ENCODE results near the gene CSNK1A1.

DNA sequence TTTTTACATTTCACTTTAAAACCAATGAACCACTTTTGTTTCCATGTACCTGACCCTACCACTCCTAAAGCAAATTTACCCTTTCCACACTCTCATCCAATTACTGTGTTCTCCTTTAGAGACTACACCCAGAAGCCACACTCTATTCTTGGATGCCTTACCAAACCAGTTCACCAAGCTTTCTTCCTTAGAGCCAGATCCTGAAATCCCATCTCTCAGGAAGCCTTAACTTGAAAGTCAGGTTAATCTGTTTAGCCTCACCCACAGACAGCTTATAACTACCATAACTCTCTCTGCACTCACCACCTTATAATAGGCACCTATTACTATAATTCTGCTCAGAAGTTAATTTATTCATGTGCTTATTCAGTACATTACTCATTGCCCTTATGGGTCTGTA is 4.3 kb downstream of the CSNK1A1 start:
- TF ChIP-seq EZH2 (IDR thresholded peaks at IDR 0.05) (no peak), SRF (IDR thresholded peaks at IDR 0.05; ENCODE audit: low read depth) (no peak), POLR2A (IDR thresholded peaks at IDR 0.05; ENCODE audit: borderline replicate concordance, extremely low read depth, insufficient read depth, insufficient read length) (no peak), EZH2phosphoT487 (IDR thresholded peaks at IDR 0.05; ENCODE audit: borderline replicate concordance) (no peak), RAD21 (IDR thresholded peaks at IDR 0.05; ENCODE audit: low read depth) (no peak), POLR2AphosphoS5 (IDR thresholded peaks at IDR 0.05; ENCODE audit: low read depth, low read length) (peak; percentile 14; the same call in 1 of the 2 replicates), ELF1 (IDR thresholded peaks at IDR 0.05; ENCODE audit: borderline replicate concordance, low read depth) (no peak), YY1 (IDR thresholded peaks at IDR 0.05; ENCODE audit: extremely low read depth, insufficient replicate concordance, low read depth, low read length) (no peak), SIN3A (IDR thresholded peaks at IDR 0.05; ENCODE audit: low read depth) (no peak), SP1 (IDR thresholded peaks at IDR 0.05; ENCODE audit: low read depth) (no peak), EGR1 (IDR thresholded peaks at IDR 0.05; ENCODE audit: low read depth) (no peak)
- TF ChIP-seq, protein P1, sequence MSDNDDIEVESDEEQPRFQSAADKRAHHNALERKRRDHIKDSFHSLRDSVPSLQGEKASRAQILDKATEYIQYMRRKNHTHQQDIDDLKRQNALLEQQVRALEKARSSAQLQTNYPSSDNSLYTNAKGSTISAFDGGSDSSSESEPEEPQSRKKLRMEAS (IDR thresholded peaks at IDR 0.05), result no peak
- TF ChIP-seq, protein P2, sequence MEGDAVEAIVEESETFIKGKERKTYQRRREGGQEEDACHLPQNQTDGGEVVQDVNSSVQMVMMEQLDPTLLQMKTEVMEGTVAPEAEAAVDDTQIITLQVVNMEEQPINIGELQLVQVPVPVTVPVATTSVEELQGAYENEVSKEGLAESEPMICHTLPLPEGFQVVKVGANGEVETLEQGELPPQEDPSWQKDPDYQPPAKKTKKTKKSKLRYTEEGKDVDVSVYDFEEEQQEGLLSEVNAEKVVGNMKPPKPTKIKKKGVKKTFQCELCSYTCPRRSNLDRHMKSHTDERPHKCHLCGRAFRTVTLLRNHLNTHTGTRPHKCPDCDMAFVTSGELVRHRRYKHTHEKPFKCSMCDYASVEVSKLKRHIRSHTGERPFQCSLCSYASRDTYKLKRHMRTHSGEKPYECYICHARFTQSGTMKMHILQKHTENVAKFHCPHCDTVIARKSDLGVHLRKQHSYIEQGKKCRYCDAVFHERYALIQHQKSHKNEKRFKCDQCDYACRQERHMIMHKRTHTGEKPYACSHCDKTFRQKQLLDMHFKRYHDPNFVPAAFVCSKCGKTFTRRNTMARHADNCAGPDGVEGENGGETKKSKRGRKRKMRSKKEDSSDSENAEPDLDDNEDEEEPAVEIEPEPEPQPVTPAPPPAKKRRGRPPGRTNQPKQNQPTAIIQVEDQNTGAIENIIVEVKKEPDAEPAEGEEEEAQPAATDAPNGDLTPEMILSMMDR (IDR thresholded peaks at IDR 0.05 in 2 of 3, conservative IDR thresholded peaks at IDR 0.05 in 1 of 3; ENCODE audit: borderline replicate concordance in 1 of 3, insufficient read depth in 1 of 3, low read depth in 2 of 3, low read length in 2 of 3), result no peak
- TF ChIP-seq, protein P3, sequence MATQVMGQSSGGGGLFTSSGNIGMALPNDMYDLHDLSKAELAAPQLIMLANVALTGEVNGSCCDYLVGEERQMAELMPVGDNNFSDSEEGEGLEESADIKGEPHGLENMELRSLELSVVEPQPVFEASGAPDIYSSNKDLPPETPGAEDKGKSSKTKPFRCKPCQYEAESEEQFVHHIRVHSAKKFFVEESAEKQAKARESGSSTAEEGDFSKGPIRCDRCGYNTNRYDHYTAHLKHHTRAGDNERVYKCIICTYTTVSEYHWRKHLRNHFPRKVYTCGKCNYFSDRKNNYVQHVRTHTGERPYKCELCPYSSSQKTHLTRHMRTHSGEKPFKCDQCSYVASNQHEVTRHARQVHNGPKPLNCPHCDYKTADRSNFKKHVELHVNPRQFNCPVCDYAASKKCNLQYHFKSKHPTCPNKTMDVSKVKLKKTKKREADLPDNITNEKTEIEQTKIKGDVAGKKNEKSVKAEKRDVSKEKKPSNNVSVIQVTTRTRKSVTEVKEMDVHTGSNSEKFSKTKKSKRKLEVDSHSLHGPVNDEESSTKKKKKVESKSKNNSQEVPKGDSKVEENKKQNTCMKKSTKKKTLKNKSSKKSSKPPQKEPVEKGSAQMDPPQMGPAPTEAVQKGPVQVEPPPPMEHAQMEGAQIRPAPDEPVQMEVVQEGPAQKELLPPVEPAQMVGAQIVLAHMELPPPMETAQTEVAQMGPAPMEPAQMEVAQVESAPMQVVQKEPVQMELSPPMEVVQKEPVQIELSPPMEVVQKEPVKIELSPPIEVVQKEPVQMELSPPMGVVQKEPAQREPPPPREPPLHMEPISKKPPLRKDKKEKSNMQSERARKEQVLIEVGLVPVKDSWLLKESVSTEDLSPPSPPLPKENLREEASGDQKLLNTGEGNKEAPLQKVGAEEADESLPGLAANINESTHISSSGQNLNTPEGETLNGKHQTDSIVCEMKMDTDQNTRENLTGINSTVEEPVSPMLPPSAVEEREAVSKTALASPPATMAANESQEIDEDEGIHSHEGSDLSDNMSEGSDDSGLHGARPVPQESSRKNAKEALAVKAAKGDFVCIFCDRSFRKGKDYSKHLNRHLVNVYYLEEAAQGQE (IDR thresholded peaks at IDR 0.05; ENCODE audit: low read depth), result no peak
